NCI-H2227 treated with DMSO at 0.1 percent for 48 hours (cell line): Measurements from ENCODE around the gene TRIM59.
A peak's percentile ranks its signal among the peaks of the same experiment; 100 is the strongest.
"Not testable (repeated sequence)": the region's sequence is repeated elsewhere in the genome, so short reads cannot be mapped to it uniquely, and the experiment has no call there.

ENCODE experiments used
- DNase-seq: peaks from one replicate; lab custom pipeline; 2025; lab: John Stamatoyannopoulos, UW

Gene TRIM59

DNA sequence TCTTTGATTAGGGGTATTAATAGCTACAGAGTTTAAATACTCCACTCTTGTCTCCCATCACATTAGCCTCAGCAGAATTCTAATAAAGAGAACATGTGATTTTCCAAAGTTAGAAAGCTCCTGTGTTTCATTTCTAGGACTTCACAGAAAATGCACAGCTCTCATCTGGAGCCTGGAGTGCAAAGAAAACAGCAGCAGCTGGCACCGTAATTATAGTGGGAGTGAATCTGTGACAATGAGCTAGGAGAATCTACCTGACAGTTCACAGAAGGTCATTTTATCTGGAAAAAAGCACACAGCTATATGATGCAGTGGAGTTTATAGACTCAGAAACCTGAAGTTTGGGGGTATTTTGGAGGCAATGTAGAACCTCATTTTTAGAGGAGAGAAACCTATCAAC lies 5.4 kb upstream of the TRIM59 start:
- DNase-seq, result peak; percentile 71

DNA sequence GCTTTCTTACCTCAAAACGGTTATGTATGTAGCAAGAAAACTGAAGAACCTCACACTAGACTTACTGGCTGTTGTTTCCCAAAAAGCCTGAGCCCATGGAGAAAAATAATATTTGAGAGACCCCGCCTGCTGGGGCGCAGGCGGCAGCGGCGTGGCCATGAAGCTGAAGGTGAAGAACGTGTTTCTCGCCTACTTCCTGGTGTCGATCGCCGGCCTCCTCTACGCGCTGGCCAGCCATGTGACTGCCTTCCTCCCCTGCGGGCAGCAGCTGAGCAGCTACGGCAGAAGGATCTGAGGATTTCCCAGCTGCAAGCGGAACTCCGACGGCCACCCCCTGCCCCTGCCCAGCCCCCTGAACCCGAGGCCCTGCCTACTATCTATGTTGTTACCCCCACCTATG lies 2.7 kb upstream of the TRIM59 start:
- not testable (repeated sequence) for DNase-seq

DNA sequence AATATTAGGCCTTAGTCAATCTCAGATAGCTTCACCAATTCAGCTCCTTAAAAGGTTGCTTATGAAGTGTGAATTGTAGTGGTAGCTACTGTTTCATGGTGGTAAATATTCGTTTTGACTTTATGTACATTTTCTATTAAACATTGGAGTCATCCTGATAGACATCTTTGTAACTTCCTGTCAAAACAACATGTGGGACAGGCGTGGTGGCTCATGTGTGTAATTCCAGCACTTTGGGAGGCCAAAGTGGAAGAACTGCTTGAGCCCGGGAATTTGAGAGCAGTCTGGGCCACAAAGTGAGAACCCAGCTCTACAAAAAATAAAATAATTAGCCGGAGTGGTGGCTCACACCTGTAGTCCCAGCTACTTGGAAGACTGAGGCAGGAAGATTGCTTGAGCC lies 2.0 kb upstream of the TRIM59 start:
- DNase-seq, result no peak

DNA sequence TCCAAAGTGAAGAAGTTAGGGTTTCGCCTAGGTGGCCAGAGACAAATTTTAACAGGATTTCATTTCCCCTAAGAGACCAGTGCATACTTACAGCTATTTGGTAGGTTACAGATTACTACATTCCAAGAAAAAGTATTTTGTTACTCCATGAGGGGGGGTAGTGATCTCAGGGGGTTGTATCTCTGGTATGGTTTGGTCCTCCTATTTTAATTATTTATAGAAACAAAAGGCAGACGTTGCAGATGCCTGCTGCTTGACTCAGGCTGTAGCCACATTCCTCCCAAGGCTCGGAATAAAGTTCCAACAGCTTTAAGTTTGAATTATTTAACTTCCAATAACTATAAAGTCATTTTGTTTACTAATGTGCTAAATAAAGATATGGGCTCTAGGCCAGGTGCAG lies 1.3 kb upstream of the TRIM59 start:
- DNase-seq, result no peak

DNA sequence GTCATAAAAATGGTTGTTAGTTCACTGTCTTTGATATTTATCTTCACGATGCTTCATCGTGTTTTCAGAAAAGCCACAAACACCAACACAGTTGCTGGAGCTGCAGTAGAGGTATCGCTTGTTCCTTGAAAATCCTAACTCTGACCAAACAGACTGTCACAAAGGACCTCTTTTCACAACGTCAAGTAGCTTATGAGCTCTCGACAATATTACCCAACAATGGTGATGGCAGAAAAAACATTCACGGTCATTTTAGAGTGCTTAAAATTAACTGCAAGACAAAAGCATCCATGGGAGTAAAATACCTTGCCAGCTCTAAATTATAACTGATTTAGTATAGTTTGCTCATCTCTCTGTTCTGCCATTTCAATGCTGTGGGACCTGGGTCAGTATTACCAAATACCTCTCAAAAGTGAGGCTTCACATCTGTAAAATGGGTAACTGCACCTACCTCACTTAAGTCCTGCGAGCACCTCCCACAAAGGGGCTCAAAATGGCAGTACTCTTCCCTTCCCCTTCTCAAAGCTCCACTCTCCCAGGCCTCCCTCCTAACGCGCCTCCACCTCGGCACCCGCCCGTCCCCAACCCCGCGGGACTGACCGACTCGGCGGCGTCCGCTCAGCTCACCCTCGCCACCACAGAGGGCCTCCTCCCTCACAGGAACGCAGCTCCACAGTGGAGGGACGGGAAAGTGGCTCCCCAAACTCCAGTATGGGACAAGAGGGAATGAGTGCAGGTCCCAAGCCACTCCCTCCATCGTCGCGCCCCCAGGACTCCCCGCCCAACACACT lies 546 bp downstream of the TRIM59 start:
- DNase-seq, result no peak

DNA sequence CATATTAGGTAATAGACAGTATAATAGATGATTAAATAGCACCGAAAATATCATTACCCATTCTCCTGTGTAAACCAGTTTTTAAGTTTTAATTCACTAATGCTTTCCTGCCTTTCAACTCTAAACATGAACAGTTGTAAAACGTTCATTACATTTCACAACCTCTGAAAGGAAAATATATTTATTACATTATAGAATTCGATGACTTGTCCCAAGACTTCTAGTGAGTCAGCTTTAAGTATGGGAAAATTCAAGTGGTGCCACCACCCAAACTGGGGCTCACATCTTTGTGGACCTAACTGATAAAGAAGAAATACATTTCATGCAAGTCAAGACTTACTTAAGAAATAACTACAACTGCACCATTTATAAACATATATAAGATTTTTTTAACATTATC lies 2.0 kb downstream of the TRIM59 start:
- DNase-seq, result no peak

DNA sequence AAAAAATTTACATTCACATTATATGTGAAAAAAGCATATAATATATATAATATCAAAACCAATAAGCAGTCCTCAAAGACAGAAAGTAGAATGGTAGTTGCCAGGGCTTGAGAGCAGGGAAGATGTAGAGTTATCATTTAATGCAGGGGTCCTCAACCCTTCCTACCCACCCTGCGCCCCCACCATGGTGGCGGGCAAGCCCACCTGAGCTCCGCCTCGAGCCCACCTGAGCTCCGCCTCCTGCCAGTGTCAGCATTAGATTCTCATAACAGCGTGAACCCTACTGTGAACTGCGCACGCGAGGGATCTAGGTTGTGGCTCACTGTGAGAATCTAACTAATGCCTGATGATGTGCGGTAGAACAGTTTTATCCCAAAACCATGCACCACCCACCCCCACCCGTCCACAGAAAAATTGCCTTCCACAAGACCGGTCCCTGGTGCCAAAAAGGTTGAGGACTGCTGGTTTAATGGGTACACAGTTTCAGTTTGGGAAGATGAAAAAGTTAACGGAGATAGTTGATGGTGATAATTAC lies 3.0 kb downstream of the TRIM59 start:
- no peak for DNase-seq

DNA sequence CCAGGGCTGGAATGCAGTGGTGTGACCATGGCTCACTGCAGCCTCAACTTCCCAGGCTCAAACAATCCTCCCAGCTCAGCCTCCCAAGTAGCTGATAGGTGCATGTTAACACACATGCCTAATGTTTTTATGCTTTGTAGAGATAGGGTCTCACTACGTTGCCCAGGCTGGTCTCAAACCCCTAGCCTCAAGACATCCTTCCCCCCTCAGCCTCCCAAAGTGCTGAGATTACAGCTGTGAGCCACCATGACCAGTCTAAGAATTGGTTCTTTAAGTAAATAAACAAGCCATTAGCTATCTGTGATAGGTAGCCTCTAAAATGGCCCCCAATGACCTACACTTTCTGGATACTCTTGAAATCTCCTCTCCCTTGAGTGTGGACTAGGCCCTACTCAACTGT lies 3.7 kb downstream of the TRIM59 start:
- no peak for DNase-seq

DNA sequence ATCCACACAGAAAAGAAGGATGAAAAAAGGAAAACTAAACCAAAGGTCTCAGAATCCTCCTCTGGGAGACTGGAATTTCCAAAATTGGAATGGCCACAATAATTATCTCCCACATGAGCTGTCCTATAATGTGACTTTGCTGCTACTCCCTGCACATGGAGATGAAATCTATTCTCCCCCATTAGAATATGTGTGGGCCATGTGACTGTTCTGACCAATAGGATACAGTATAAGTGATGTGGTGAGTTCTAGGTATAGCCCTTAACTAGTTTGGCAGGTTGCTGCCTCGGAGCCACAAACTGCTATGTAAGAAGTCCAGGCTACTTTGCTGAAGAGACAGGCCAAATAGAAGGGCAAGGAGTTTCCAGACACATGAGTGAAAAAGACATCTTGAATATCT lies 5.2 kb downstream of the TRIM59 start:
- no peak for DNase-seq

DNA sequence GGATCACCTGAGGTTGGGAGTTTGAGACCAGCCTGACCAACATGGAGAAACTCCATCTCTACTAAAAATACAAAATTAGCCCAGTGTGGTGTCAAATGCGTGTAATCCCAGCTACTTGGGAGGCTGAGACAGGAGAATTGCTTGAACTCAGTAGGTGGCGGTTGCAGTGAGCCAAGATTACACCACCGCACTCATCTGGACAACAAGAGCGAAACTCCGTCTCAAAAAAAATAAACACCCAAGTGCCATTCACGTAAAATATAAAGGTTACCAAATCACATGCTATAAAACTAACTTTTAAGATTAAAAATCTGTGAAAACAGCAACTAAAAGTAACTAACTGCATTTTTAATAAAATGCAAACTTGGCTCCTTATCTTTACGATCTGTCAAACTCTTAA lies 8.9 kb downstream of the TRIM59 start:
- DNase-seq, result no peak

DNA sequence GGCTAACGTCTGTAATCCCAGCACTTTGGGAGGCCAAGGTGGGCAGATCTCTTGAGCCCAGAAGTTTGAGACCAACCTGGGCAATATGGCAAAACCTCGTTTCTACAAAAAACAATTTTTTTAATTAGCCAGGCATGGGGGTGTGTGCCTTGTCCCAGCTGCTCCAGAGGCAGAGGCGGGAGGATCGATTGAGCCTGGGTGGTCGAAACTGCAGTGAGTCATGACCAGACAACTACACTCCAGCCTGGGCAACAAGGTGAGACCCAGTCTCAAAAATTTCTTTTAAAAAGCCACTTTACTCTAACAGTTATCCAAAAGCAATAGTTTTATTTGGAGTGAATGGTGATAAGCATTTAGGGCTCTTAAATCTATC lies 12.5 kb downstream of the TRIM59 start:
- no peak for DNase-seq

DNA sequence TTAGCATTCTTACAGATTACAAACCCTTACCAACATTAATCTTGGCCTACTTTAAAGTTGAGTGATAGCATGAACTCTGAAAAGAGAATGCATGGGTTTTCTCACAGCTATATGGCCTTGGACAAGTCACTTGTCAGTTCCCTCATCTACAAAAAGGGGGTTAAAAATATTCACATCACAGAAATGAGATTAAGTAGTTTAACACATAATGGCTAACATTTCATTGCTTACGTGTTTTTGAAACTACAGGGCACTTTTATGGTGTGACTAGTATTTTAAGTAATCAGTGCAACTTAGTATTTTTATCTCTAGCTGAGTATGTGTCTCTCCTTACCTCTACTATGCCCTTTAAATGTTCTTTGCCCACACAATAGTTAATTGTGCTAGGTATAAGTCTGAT lies 13.8 kb downstream of the TRIM59 start:
- DNase-seq, result no peak

DNA sequence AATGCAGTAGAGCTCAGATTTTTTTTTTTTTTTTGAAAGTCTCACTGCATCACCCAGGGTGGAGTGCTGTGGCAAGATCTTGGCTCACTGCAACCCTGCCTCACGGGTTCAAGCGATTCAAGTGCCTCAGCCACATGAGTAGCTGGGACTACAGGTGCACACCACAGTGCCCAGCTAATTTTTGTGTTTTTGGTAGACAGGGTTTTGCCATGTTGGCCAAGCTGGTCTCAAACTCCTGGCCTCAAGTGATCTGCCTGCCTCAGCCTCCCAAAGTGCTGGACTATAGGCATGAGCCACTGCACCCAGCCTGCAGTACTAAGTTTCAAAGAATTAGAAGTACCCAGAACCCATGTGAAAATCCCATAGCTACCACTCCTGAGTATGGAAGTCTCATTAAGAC lies 14.5 kb downstream of the TRIM59 start:
- DNase-seq, result no peak

DNA sequence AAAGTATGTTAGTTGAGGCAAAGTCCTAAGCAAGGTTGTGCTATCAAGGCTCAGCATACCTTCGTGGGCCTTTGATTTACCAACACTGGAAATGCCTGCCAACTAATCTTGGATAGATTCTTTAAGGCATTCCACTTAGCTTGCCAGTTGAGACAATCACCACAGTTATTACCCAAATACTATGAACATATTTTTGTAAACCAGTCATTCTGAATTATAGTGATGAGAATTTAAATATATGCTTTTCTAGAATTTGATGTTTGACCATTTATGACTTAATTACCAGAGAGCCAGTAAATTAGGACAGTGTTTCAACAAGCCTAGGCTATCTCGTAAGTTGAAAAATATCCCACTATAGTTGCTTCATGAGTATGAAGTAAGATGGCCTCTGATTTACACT lies 15.5 kb downstream of the TRIM59 start:
- no peak for DNase-seq

DNA sequence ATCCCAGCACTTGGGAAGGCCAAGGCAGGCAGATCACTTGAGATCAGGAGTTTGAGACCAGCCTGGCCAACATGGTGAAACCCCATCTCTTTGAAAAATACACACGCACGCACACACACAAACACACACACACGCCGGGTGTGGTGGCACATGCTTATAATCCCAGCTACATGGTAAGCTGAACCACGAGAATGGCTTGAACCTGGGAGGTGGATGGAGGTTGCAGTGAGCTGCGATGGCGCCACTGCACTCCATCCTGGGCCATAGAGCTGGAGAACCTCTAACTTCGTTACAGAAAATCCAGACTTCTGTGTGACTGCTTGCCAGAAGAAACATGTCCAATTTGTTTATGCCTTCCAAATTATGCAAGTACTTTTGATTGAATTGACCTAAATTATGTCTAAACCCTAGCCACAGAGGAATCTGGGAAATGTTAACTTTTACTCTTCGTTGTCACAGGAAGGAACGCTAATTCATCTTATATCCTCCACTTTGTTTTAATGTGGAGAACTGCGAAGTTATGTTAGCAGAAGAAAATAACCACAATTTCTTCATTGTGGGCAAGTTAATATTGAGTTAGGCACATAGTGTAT lies 21.7 kb downstream of the TRIM59 start:
- DNase-seq, result no peak

DNA sequence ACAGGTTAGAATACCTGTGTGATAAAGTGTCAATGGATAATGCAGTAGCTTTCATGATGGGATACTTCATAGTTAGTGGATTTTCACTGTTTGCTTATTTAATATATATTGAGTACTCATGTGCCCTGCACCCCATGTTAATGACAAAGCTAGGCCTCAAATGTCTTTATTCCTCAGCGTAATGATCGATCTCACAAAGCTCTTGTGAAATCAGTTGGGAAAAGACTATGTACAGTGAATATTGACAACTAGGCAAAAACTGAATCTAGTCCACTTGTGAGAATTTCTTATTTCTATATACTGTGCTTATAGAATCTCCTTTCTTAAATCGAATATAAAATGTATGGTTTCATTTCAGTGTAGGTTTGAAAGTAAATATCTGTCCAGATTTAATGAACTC lies 32.3 kb downstream of the TRIM59 start:
- no peak for DNase-seq

DNA sequence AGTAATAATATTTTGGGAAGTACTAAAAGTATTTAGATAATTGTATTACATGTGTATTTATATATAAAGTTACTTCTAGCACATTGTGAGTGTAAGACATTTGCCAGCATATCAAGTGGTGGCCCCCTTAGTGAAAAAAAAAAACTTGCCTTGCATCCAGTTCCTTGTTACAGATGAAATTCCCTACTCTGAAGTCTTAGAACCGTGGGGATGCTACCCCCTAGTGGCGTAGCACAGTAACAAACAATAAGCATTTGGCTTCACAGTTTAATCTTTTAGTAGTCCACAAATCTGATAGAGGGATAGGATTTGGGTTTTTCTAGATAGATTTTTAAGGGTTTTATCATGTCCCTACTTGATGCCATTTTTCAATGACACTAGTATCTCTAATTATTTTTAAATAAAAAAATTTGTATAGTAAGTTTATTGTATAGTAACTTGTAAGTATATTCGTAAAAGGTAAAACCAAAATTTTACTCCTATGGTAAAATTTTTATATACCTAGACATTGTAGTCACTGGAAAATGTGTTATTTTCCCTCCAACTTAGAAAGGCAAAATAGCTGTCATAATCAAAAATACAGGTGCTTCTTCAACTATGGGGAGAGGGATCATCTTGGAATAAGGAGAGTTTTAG lies 35.9 kb downstream of the TRIM59 start:
- peak; percentile 30 for DNase-seq

DNA sequence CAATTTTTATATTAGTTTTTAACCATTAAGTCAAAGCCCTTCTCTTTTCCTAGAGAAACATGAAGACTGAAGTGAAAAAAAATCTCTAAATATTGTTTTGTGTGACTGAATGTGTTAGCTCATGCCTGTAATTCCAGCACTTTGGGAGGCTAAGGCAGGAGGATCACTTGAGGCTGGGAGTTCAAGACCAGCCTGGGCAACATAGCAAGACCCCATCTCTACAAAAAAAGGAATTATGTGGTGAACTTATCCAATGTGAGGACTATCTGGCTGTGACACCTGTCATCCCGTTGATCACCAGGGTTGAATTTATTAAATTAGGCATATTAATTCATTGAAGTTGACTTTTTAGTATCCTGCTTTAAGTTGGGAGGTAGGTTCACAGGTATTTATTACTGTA lies 37.1 kb downstream of the TRIM59 start:
- DNase-seq, result no peak

DNA sequence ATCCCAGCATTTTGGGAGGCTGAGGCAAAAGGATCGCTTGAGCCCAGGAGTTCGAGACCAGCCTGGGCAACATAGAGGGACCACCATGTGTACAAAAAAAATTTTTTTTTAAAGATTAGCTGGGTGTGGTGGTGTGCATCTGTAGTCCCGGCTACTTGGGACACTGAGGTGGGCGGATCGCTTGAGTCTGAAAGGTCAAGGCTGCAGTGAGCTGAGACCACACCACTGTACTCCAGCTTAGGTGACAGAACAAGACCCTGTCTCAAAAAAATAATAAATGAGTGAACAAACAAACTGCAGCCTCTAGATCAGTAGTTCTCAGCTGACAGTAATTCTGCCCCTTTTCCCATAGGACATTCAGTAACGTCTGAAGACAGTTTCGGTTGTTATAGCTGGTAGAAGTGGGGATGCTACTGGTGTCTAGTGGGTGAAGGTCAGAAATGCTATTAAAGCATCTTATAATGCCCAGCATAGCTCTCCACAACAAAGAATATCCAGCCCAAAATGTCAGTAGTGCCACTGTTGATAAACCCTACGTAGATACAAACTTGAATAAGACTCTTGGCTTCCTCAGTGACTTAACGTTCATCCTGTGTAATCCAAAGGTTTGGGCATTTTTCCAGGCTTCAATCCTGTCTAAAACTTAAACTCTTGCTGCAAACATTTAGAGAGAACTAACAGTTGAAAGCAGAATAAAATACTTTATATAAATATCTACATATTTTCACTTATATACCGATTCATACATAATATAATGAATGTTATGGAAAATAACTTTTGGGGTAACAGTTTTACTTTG lies 39.6 kb downstream of the TRIM59 start:
- DNase-seq, result no peak

DNA sequence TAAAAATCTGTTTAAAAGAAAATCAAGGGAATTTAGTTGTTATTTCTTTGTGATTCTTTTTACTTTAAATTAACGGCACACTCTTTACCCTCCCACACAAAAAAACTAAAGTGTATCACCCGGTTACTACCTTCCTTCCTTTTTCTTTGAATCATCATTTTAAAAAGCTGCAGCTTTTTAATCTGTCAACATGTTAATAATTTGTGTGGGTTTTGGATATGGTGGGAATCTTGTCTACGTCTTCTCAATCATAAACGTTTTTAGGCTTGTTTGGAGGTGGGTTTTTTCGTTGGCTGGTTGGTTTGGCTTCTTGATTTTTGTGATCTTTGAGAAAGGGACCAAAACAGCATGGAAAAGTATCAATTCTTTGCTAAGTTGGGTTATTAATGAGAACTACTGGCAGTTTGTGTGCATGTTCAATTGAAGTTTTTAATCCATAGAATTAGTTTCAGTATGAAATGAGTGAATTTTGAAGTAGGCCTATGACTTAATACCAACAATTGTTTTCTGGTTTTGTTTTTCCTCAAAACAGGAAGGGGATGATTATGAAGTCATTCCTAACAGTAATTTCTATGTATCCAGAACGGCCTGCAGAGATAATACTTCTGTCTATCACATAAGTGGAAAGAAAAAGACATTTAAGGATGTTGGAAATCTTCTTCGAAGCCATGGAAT lies 45.7 kb downstream of the TRIM59 start:
- DNase-seq, result no peak

DNA sequence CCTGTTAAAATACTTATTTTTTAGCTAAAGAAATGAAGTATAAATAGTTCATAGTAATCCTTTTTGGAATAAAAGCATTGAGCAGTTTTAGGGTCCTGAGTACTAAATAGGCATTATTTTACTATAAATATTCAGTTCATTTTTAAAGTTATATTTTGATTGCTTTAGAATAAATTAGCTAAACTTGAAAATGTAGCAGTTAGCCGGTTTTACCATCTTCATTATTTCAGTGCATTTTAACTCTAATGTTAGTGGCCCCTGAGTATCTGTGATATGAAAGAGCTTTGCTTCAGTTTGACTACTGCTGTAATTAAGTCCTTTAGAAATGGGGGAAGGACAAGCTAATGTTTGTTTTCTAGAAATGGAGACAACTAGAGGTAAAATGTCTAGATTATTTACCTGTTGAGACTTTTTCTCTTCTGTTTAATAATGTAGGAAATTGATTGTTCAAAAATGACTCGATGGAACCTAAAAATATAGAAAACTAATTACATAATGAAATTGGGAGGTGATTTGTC lies 46.5 kb downstream of the TRIM59 start:
- no peak for DNase-seq
